ENCODE data around the gene DCAF7.

DCAF7 gene

GRCh38 chr17:63525190-63525946 lies 24.9 kb upstream of the DCAF7 start:
- no peak for DNase-seq

- DNase-seq: no peak
These were observed 23.4 kb upstream of the DCAF7 start for GRCh38 chr17:63526861-63527260.

GRCh38 chr17:63528183-63528582 lies 22.1 kb upstream of the DCAF7 start:
- DNase-seq: no peak

- DNase-seq: no peak
These were observed 20.3 kb upstream of the DCAF7 start for GRCh38 chr17:63529711-63530556.

GRCh38 chr17:63530557-63531021 lies 19.7 kb upstream of the DCAF7 start:
- DNase-seq: no peak

GRCh38 chr17:63531022-63531965 lies 19.0 kb upstream of the DCAF7 start:
- no peak for DNase-seq

- no peak for DNase-seq
These were observed 16.7 kb upstream of the DCAF7 start for GRCh38 chr17:63533433-63534077.

GRCh38 chr17:63534078-63534570 lies 16.2 kb upstream of the DCAF7 start:
- DNase-seq: no peak

GRCh38 chr17:63534816-63535455 lies 15.3 kb upstream of the DCAF7 start:
- DNase-seq: no peak

- DNase-seq: no peak
These were observed 14.6 kb upstream of the DCAF7 start for GRCh38 chr17:63535640-63536039.

- no peak for DNase-seq
These were observed 13.3 kb upstream of the DCAF7 start for GRCh38 chr17:63537001-63537400.

GRCh38 chr17:63537991-63538692 lies 12.1 kb upstream of the DCAF7 start:
- DNase-seq: no peak

- DNase-seq: no peak
These were observed 11.3 kb upstream of the DCAF7 start for GRCh38 chr17:63538693-63539595.

GRCh38 chr17:63540590-63540989 lies 9.7 kb upstream of the DCAF7 start:
- DNase-seq: no peak

- no peak for DNase-seq
These were observed 8.1 kb upstream of the DCAF7 start for GRCh38 chr17:63542218-63542545.

- DNase-seq: no peak
These were observed 7.1 kb upstream of the DCAF7 start for GRCh38 chr17:63542942-63543821.

- DNase-seq: no peak
These were observed 6.4 kb upstream of the DCAF7 start for GRCh38 chr17:63543822-63544420.

- DNase-seq: no peak
These were observed 5.6 kb upstream of the DCAF7 start for GRCh38 chr17:63544467-63545301.

All from NCI-H446 (cell line).